HFFc6 (cell line): ENCODE measurements around the gene ATP9B. TPM values are rescaled to one million over a fixed set of nuclear protein-coding genes. Genes with fewer than 3 reads are reported as not detected.
A peak's percentile ranks its signal among the peaks of the same experiment; 100 is the strongest.

Source experiments
- DNase-seq: peaks from one replicate; pipeline ENCODE4 v3.0.0-alpha.2; 2018
- H3K27ac Mint-ChIP-seq: 2 replicates; pipeline ENCODE4 v1.8.0; 2020; ENCODE audit warnings: mild to moderate bottlenecking, mixed read lengths
- H3K27me3 Mint-ChIP-seq: 2 replicates; pipeline ENCODE4 v1.8.0; 2021; ENCODE audit warnings: mild to moderate bottlenecking, moderate library complexity, mixed read lengths; ENCODE audit not compliant: insufficient read depth
- H3K36me3 Mint-ChIP-seq: 2 replicates; pipeline ENCODE4 v1.8.0; 2021; ENCODE audit warnings: low read depth, mixed read lengths
- H3K4me1 Mint-ChIP-seq: 2 replicates; pipeline ENCODE4 v1.8.0; 2020; ENCODE audit warnings: low read depth, mixed read lengths
- H3K4me3 Mint-ChIP-seq: 2 replicates; pipeline ENCODE4 v1.8.0; 2020; ENCODE audit warnings: mild to moderate bottlenecking, moderate library complexity, mixed read lengths
- H3K9me3 Mint-ChIP-seq: 2 replicates; pipeline ENCODE4 v1.8.0; 2020; ENCODE audit warnings: mild to moderate bottlenecking, mixed read lengths
- total RNA-seq, 6 experiments: library from RNA; stranded (reverse); fragmentation: NEBNext Ultra II Directional; extraction: Animal tissue kit (Norgen Biotek cat#: 25700); gene quantifications; 2 replicates in 1 of 6; 3 replicates in 5 of 6; pipeline ENCODE4 v1.2.3, GENCODE V29; 2021
- TF ChIP-seq, protein P1 (sequence below): fragments of 200-600 bp; sonication (generic); IDR thresholded peaks from 2 replicates; pipeline ENCODE4 v1.5.0; 2021; ENCODE audit warnings: antibody characterized with exemption, mild to moderate bottlenecking

ATP9B gene
- total RNA-seq, 6 experiments from 2014 or later = 9.0 to 11.2 (median 10.5) TPM

DNA sequence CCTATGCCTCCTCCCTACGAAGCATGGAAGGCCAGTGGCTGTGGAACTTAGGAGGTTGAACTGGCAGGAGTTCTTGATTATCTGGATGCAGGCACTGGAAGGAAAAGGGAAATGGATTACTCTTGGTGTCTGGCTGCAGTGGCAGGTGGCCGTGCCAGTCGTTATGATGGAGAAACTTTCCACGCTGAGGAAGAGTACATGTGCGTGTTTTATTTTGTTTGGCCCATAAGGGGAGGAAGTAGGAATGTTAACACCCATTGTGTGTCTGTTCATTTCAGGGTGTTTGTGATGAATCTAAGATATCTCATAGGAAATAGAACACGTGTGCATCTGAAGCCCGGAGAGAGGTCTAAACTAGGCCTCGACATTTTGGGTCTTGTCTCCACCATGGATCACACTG, 203.7 kb downstream of the ATP9B start:
- Mint-ChIP-seq H3K4me3 (no peak overlapping the region), H3K4me1 (peaks cover 13% of the 10 kb centered on the region), H3K27ac (no peak overlapping the region), H3K36me3 (peaks cover 16% of the 10 kb centered on the region; the same call in 1 of the 2 replicates), H3K9me3 (no peaks in the 10 kb centered on the region), H3K27me3 (no peaks in the 10 kb centered on the region)
- TF ChIP-seq, protein P1, sequence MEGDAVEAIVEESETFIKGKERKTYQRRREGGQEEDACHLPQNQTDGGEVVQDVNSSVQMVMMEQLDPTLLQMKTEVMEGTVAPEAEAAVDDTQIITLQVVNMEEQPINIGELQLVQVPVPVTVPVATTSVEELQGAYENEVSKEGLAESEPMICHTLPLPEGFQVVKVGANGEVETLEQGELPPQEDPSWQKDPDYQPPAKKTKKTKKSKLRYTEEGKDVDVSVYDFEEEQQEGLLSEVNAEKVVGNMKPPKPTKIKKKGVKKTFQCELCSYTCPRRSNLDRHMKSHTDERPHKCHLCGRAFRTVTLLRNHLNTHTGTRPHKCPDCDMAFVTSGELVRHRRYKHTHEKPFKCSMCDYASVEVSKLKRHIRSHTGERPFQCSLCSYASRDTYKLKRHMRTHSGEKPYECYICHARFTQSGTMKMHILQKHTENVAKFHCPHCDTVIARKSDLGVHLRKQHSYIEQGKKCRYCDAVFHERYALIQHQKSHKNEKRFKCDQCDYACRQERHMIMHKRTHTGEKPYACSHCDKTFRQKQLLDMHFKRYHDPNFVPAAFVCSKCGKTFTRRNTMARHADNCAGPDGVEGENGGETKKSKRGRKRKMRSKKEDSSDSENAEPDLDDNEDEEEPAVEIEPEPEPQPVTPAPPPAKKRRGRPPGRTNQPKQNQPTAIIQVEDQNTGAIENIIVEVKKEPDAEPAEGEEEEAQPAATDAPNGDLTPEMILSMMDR = no peak
- DNase-seq = no peak

DNA sequence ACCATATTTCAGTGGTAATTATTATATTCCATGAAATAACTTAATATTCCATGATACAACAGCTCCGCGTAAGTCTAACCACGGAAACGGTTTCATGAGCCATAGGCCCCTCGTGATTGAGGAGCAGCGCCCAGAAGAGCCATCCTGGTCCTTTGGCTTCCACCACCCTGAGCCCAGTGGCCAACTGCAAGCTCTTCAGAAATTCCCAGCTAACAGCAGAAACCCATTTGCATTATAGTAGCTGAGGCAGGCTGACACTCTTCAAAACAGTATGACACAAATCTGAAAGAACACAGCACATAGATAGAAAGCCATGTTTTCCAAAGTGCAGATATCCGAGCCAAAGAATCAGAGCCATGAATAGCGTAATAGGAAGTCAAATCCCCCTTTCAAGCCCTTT, 205.6 kb downstream of the ATP9B start:
- Mint-ChIP-seq H3K27ac (no peak overlapping the region), H3K4me3 (no peak overlapping the region), H3K36me3 (peaks cover 23% of the 10 kb centered on the region; the same call in 1 of the 2 replicates), H3K9me3 (no peaks in the 10 kb centered on the region), H3K4me1 (peaks cover 13% of the 10 kb centered on the region), H3K27me3 (no peaks in the 10 kb centered on the region; the same call in 1 of the 2 replicates)
- TF ChIP-seq, protein P1 = no peak
- no peak for DNase-seq

DNA sequence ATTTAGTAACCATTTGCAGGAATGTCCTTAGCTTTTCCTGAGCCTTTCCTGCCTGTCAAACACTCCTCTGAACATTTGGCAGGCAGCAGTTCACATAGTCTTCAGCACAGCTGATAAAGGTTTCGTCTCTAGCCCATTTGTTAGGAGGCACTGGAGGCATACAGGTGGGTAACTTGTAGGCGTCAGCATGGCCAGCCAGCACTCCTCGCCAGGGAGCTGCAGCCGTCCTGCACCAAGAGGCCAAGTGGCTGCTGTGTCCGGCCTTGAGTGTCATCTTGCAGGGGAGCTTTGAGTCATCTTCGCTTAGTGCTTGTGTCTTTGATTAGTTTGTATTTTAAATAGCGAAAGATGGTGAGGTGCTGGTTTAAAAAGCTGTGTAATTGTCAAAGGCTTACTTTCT, 206.3 kb downstream of the ATP9B start:
- TF ChIP-seq, protein P1 = no peak
- Mint-ChIP-seq H3K4me3 (no peak overlapping the region), H3K27ac (no peak overlapping the region), H3K4me1 (peaks cover 13% of the 10 kb centered on the region), H3K9me3 (no peaks in the 10 kb centered on the region), H3K36me3 (peaks cover 23% of the 10 kb centered on the region; the same call in 1 of the 2 replicates), H3K27me3 (no peaks in the 10 kb centered on the region; the same call in 1 of the 2 replicates)
- DNase-seq = no peak

DNA sequence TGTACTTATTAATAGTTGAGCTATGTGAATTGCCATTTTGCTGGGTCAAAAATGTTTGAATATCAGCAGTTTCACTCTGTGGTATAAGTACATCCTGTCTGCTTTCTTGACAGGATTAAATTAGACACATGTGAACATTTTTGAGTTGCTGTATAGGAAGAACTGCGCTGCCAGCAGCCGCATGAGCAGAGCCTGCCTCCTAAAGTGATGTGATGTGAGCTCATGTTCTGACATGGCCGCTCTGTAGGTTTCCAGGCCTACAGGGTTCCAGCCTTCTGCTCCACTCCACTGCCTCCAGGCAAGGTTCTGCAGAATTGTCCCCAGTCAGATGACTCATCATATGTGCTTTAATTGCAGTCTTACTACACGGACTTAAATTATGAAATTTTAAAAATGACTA, 206.8 kb downstream of the ATP9B start:
- peaks cover 23% of the 10 kb centered on the region; the same call in 1 of the 2 replicates for H3K36me3 Mint-ChIP-seq
- peaks cover 13% of the 10 kb centered on the region for H3K4me1 Mint-ChIP-seq
- no peak overlapping the region for H3K4me3 Mint-ChIP-seq
- no peak overlapping the region for H3K27ac Mint-ChIP-seq
- DNase-seq = peak; percentile 16
- TF ChIP-seq, protein P1 = no peak
- H3K27me3 Mint-ChIP-seq = no peaks in the 10 kb centered on the region; the same call in 1 of the 2 replicates
- no peaks in the 10 kb centered on the region for H3K9me3 Mint-ChIP-seq

DNA sequence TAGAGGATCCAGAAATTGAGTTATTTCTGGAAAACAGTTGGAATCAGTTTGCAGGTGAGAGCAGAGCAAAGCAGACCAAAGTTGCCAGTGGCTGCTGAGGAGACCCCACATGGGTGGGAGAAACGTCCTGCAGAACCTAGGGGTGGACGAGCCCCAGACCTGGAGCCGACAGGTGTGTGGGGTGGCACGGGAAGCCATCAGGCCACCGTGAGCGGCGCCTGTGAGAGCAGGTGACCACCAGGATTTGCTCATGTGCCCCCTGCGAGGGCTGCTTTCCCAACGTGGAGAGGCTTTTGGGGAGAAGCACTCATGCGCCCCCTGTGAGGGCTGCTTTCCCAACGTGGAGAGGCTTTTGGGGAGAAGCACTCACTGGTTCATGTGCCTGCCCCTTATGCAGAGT, 209.7 kb downstream of the ATP9B start:
- Mint-ChIP-seq H3K9me3 (no peaks in the 10 kb centered on the region), H3K27ac (no peak overlapping the region), H3K36me3 (peaks cover 9% of the 10 kb centered on the region; the same call in 1 of the 2 replicates), H3K4me1 (peaks cover 13% of the 10 kb centered on the region), H3K4me3 (no peak overlapping the region), H3K27me3 (no peaks in the 10 kb centered on the region; the same call in 1 of the 2 replicates)
- TF ChIP-seq, protein P1 = no peak
- DNase-seq = no peak
